ENCODE results near the gene BBX.

The BBX gene

GRCh38 chr3:107548601-107549000 lies 25.8 kb downstream of the BBX start:
- Histone ChIP-seq H3K4me1 (ENCODE audit: control insufficient read depth in 2 of 2, insufficient read depth in 1 of 2, low read depth in 1 of 2, low read length in 2 of 2) (no peaks in the 10 kb centered on the region), H4K91ac (ENCODE audit: low read depth, low read length, poor library complexity) (no peak overlapping the region), H2AFZ (ENCODE audit: low read length) (no peak overlapping the region), H3K23ac (ENCODE audit: low read depth, low read length, poor library complexity) (no peak overlapping the region), H3K27me3 (ENCODE audit: control insufficient read depth in 3 of 3, insufficient read depth in 3 of 3, low read depth in 1 of 3, low read length in 3 of 3) (no peaks in the 10 kb centered on the region), H3K9ac (ENCODE audit: low read depth, low read length, poor library complexity) (no peak overlapping the region), H3K36me3 (replicated peaks in 1 of 2; ENCODE audit: control insufficient read depth in 2 of 2, insufficient read depth in 2 of 2, low read length in 2 of 2) (peaks cover 0 to 4% of the 10 kb centered on the region in 2 donors), H2BK5ac (ENCODE audit: low read length) (no peak overlapping the region), H2BK120ac (ENCODE audit: low read depth, low read length) (no peak overlapping the region), H3K18ac (ENCODE audit: low read length) (no peak overlapping the region), H3K4me3 (ENCODE audit: low read length in 2 of 2) (no peak overlapping the region), H4K8ac (ENCODE audit: low read depth, low read length) (no peak overlapping the region), H3K14ac (ENCODE audit: low read length) (no peak overlapping the region), H3K79me1 (ENCODE audit: low read depth, low read length) (no peaks in the 10 kb centered on the region), H3K4me2 (ENCODE audit: insufficient read depth, low read length, poor library complexity, severe bottlenecking) (no peak overlapping the region), H3K4ac (ENCODE audit: low read length) (no peak overlapping the region), H2BK15ac (ENCODE audit: low read length) (no peak overlapping the region), H2AK5ac (ENCODE audit: low read depth, low read length) (no peak overlapping the region), H3K27ac (replicated peaks; ENCODE audit: low read length) (no peak overlapping the region), H3K9me3 (replicated peaks in 1 of 2; ENCODE audit: control insufficient read depth in 2 of 2, insufficient read depth in 1 of 2, low read depth in 1 of 2, low read length in 2 of 2) (no peaks in the 10 kb centered on the region), H2BK12ac (ENCODE audit: low read length) (no peak overlapping the region)
- no peak for DNase-seq (ENCODE audit: low spot score)
- WGBS, 2 donors (ENCODE audit: extremely low coverage in 2 of 2, insufficient read length in 2 of 2, insufficient replicate concordance in 1 of 2), result no CpG with 5 or more reads among the region's 2 CpGs

- WGBS, 2 donors (ENCODE audit: extremely low coverage in 2 of 2, insufficient read length in 2 of 2, insufficient replicate concordance in 1 of 2), result no CpG with 5 or more reads among the region's 3 CpGs
- H2BK120ac ChIP-seq (ENCODE audit: low read depth, low read length), result no peak overlapping the region
Measured at GRCh38 chr3:107555359-107555758, 32.6 kb downstream of the BBX start.

GRCh38 chr3:107557743-107558142 lies 35.0 kb downstream of the BBX start:
- Histone ChIP-seq H3K4me3 (ENCODE audit: low read length in 2 of 2) (no peak overlapping the region), H3K4me1 (ENCODE audit: control insufficient read depth in 2 of 2, insufficient read depth in 1 of 2, low read depth in 1 of 2, low read length in 2 of 2) (peaks cover 0 to under 1% of the 10 kb centered on the region in 2 donors), H2BK5ac (ENCODE audit: low read length) (no peak overlapping the region), H2BK15ac (ENCODE audit: low read length) (no peak overlapping the region), H4K91ac (ENCODE audit: low read depth, low read length, poor library complexity) (no peak overlapping the region), H2BK120ac (ENCODE audit: low read depth, low read length) (no peak overlapping the region), H2AFZ (ENCODE audit: low read length) (no peak overlapping the region), H3K4ac (ENCODE audit: low read length) (no peak overlapping the region), H3K27ac (replicated peaks; ENCODE audit: low read length) (no peak overlapping the region), H3K9me3 (replicated peaks in 1 of 2; ENCODE audit: control insufficient read depth in 2 of 2, insufficient read depth in 1 of 2, low read depth in 1 of 2, low read length in 2 of 2) (no peaks in the 10 kb centered on the region), H3K27me3 (ENCODE audit: control insufficient read depth in 3 of 3, insufficient read depth in 3 of 3, low read depth in 1 of 3, low read length in 3 of 3) (no peaks in the 10 kb centered on the region), H3K18ac (ENCODE audit: low read length) (no peak overlapping the region), H3K23ac (ENCODE audit: low read depth, low read length, poor library complexity) (no peak overlapping the region), H4K8ac (ENCODE audit: low read depth, low read length) (no peak overlapping the region), H3K9ac (ENCODE audit: low read depth, low read length, poor library complexity) (no peak overlapping the region), H3K36me3 (replicated peaks in 1 of 2; ENCODE audit: control insufficient read depth in 2 of 2, insufficient read depth in 2 of 2, low read length in 2 of 2) (no peaks in the 10 kb centered on the region), H3K4me2 (ENCODE audit: insufficient read depth, low read length, poor library complexity, severe bottlenecking) (no peak overlapping the region), H3K79me1 (ENCODE audit: low read depth, low read length) (no peaks in the 10 kb centered on the region), H2AK5ac (ENCODE audit: low read depth, low read length) (no peak overlapping the region), H3K14ac (ENCODE audit: low read length) (no peak overlapping the region), H2BK12ac (ENCODE audit: low read length) (no peak overlapping the region)
- no CpG with 5 or more reads among the region's 2 CpGs for WGBS, 2 donors (ENCODE audit: extremely low coverage in 2 of 2, insufficient read length in 2 of 2, insufficient replicate concordance in 1 of 2)
- no peak for DNase-seq (ENCODE audit: low spot score)

More at GRCh38 chr3:107555359-107555758, 32.6 kb downstream of the BBX start:
- no peak overlapping the region for H2BK12ac ChIP-seq (ENCODE audit: low read length)
- no peak overlapping the region for H2AK5ac ChIP-seq (ENCODE audit: low read depth, low read length)
- H3K4me2 ChIP-seq (ENCODE audit: insufficient read depth, low read length, poor library complexity, severe bottlenecking), result no peak overlapping the region
- no peak overlapping the region for H4K8ac ChIP-seq (ENCODE audit: low read depth, low read length)
- no peaks in the 10 kb centered on the region for H3K4me1 ChIP-seq (ENCODE audit: control insufficient read depth in 2 of 2, insufficient read depth in 1 of 2, low read depth in 1 of 2, low read length in 2 of 2)
- no peak overlapping the region for H3K23ac ChIP-seq (ENCODE audit: low read depth, low read length, poor library complexity)
- no peak overlapping the region for H3K4ac ChIP-seq (ENCODE audit: low read length)
- H2AFZ ChIP-seq (ENCODE audit: low read length), result no peak overlapping the region
- no peaks in the 10 kb centered on the region for H3K79me1 ChIP-seq (ENCODE audit: low read depth, low read length)
- no peak overlapping the region for H3K14ac ChIP-seq (ENCODE audit: low read length)
- no peak overlapping the region for H2BK5ac ChIP-seq (ENCODE audit: low read length)
- no peak overlapping the region for H3K4me3 ChIP-seq (ENCODE audit: low read length in 2 of 2)
- H4K91ac ChIP-seq (ENCODE audit: low read depth, low read length, poor library complexity), result no peak overlapping the region
- DNase-seq (ENCODE audit: low spot score), result no peak
- no peaks in the 10 kb centered on the region for H3K9me3 ChIP-seq (replicated peaks in 1 of 2; ENCODE audit: control insufficient read depth in 2 of 2, insufficient read depth in 1 of 2, low read depth in 1 of 2, low read length in 2 of 2)
- no peak overlapping the region for H3K27ac ChIP-seq (replicated peaks; ENCODE audit: low read length)
- no peak overlapping the region for H2BK15ac ChIP-seq (ENCODE audit: low read length)
- no peaks in the 10 kb centered on the region for H3K36me3 ChIP-seq (replicated peaks in 1 of 2; ENCODE audit: control insufficient read depth in 2 of 2, insufficient read depth in 2 of 2, low read length in 2 of 2)
- H3K18ac ChIP-seq (ENCODE audit: low read length), result no peak overlapping the region
- H3K9ac ChIP-seq (ENCODE audit: low read depth, low read length, poor library complexity), result no peak overlapping the region
- no peaks in the 10 kb centered on the region for H3K27me3 ChIP-seq (ENCODE audit: control insufficient read depth in 3 of 3, insufficient read depth in 3 of 3, low read depth in 1 of 3, low read length in 3 of 3)

GRCh38 chr3:107560166-107560565 lies 37.4 kb downstream of the BBX start:
- Histone ChIP-seq H3K14ac (ENCODE audit: low read length) (no peak overlapping the region), H4K8ac (ENCODE audit: low read depth, low read length) (no peak overlapping the region), H3K4me3 (ENCODE audit: low read length in 2 of 2) (no peak overlapping the region), H2BK15ac (ENCODE audit: low read length) (no peak overlapping the region), H3K79me1 (ENCODE audit: low read depth, low read length) (no peaks in the 10 kb centered on the region), H3K36me3 (replicated peaks in 1 of 2; ENCODE audit: control insufficient read depth in 2 of 2, insufficient read depth in 2 of 2, low read length in 2 of 2) (no peaks in the 10 kb centered on the region), H2AK5ac (ENCODE audit: low read depth, low read length) (no peak overlapping the region), H3K9me3 (replicated peaks in 1 of 2; ENCODE audit: control insufficient read depth in 2 of 2, insufficient read depth in 1 of 2, low read depth in 1 of 2, low read length in 2 of 2) (no peaks in the 10 kb centered on the region), H3K4me2 (ENCODE audit: insufficient read depth, low read length, poor library complexity, severe bottlenecking) (no peak overlapping the region), H2BK5ac (ENCODE audit: low read length) (no peak overlapping the region), H3K23ac (ENCODE audit: low read depth, low read length, poor library complexity) (no peak overlapping the region), H3K4ac (ENCODE audit: low read length) (no peak overlapping the region), H3K9ac (ENCODE audit: low read depth, low read length, poor library complexity) (no peak overlapping the region), H3K27me3 (ENCODE audit: control insufficient read depth in 3 of 3, insufficient read depth in 3 of 3, low read depth in 1 of 3, low read length in 3 of 3) (no peaks in the 10 kb centered on the region), H2BK12ac (ENCODE audit: low read length) (no peak overlapping the region), H3K4me1 (ENCODE audit: control insufficient read depth in 2 of 2, insufficient read depth in 1 of 2, low read depth in 1 of 2, low read length in 2 of 2) (peaks cover 3 to 4% of the 10 kb centered on the region in 2 donors), H3K27ac (replicated peaks; ENCODE audit: low read length) (no peak overlapping the region), H4K91ac (ENCODE audit: low read depth, low read length, poor library complexity) (no peak overlapping the region), H2BK120ac (ENCODE audit: low read depth, low read length) (no peak overlapping the region), H3K18ac (ENCODE audit: low read length) (no peak overlapping the region), H2AFZ (ENCODE audit: low read length) (no peak overlapping the region)
- DNase-seq (ENCODE audit: low spot score), result no peak
- no CpG with 5 or more reads among the region's 1 CpG for WGBS, 2 donors (ENCODE audit: extremely low coverage in 2 of 2, insufficient read length in 2 of 2, insufficient replicate concordance in 1 of 2)
